ENCODE data around the gene WDR27.

GRCh38 chr6:169689287-169689686 lies 12.5 kb downstream of the WDR27 start:
- TF ChIP-seq CTCF (IDR thresholded peaks at IDR 0.05; ENCODE audit: insufficient read depth, low read length, poor library complexity, severe bottlenecking): no peak
- no peak for TF ChIP-seq EZH2phosphoT487 (conservative IDR thresholded peaks at IDR 0.05; ENCODE audit: low read length)
